HepG2 (cell line): ENCODE measurements around the gene VPS52. TPM values are rescaled to one million over a fixed set of nuclear protein-coding genes. Genes with fewer than 3 reads are reported as not detected.

ENCODE experiments used
- ASH2L ChIP-seq: fragments of 300-600, 200-600 bp; sonication (generic); IDR thresholded peaks from 2 replicates; pipeline ENCODE4 v1.7.0; 2017; ENCODE audit warnings: low read depth, mild to moderate bottlenecking, moderate library complexity, mixed read lengths, low read length; ENCODE audit not compliant: insufficient read length
- ATF6 ChIP-seq: sonication (generic); formaldehyde crosslinking; conservative IDR thresholded peaks from 2 replicates; pipeline ENCODE4 v1.4.0; 2020; ENCODE audit warnings: missing genetic modification reagents
- BRD4 ChIP-seq: sonication (generic); formaldehyde crosslinking; IDR thresholded peaks from 2 replicates; pipeline ENCODE4 v1.4.0; 2020; ENCODE audit warnings: missing genetic modification reagents
- CAMTA2 ChIP-seq: sonication (generic); formaldehyde crosslinking; IDR thresholded peaks from 2 replicates; pipeline ENCODE4 v1.4.0; 2020; ENCODE audit warnings: mild to moderate bottlenecking, missing genetic modification reagents, borderline replicate concordance
- NCOA1 ChIP-seq: sonication (generic); formaldehyde crosslinking; IDR thresholded peaks from 2 replicates; pipeline ENCODE4 v1.9.0; 2021; ENCODE audit warnings: missing genetic modification reagents
- NFIB ChIP-seq: sonication (generic); formaldehyde crosslinking; IDR thresholded peaks from 2 replicates; pipeline ENCODE4 v1.9.0; 2021; ENCODE audit warnings: missing genetic modification reagents, mild to moderate bottlenecking, borderline replicate concordance
- UBTF ChIP-seq: sonication (generic); formaldehyde crosslinking; IDR thresholded peaks from 2 replicates; pipeline ENCODE4 v1.4.0; 2020; ENCODE audit warnings: mild to moderate bottlenecking, missing genetic modification reagents
- ZBTB20 ChIP-seq: sonication (generic); formaldehyde crosslinking; IDR thresholded peaks from 2 replicates; pipeline ENCODE4 v1.8.1; 2023; ENCODE audit warnings: missing genetic modification reagents, low read depth, mild to moderate bottlenecking, borderline replicate concordance
- ZHX1 ChIP-seq: sonication (generic); formaldehyde crosslinking; IDR thresholded peaks from 2 replicates; pipeline ENCODE4 v1.8.1; 2022; ENCODE audit warnings: low read depth, mild to moderate bottlenecking, missing genetic modification reagents
- ZNF326 ChIP-seq: sonication (generic); formaldehyde crosslinking; IDR thresholded peaks from 2 replicates; pipeline ENCODE4 v1.4.0; 2020; ENCODE audit warnings: missing genetic modification reagents, borderline replicate concordance
- ZNF44 ChIP-seq: sonication (generic); formaldehyde crosslinking; IDR thresholded peaks from 2 replicates; pipeline ENCODE4 v1.5.1; 2020; ENCODE audit warnings: mild to moderate bottlenecking, missing genetic modification reagents
- ZNF512B ChIP-seq: sonication (generic); formaldehyde crosslinking; IDR thresholded peaks from 2 replicates; pipeline ENCODE4 v1.5.1; 2020; ENCODE audit warnings: missing genetic modification reagents, mild to moderate bottlenecking, borderline replicate concordance
- ZNF576 ChIP-seq: sonication (generic); formaldehyde crosslinking; IDR thresholded peaks from 2 replicates; pipeline ENCODE4 v1.4.0; 2020; ENCODE audit warnings: mild to moderate bottlenecking, missing genetic modification reagents
- ZNF660 ChIP-seq: sonication (generic); formaldehyde crosslinking; IDR thresholded peaks from 2 replicates; pipeline ENCODE4 v1.5.1; 2020; ENCODE audit warnings: mild to moderate bottlenecking, low read depth, missing genetic modification reagents, borderline replicate concordance
- polyA plus RNA-seq, 8 experiments: library from polyadenylated mRNA; depleted of rRNA in 3 of 8; stranded (reverse) in 7 of 8; unstranded in 1 of 8; fragments of >200 nt; fragmentation: Illumina TruSeq in 4 of 8; extraction: Trizol in 4 of 8; gene quantifications; 2 replicates each; pipeline versions ENCODE4 v1.2.1 to v1.2.3, GENCODE V29; 2011 to 2016; ENCODE audit warnings: low read depth in 4 of 8, missing spikeins in 1 of 8, mixed read lengths in 1 of 8; ENCODE audit not compliant: insufficient read depth in 1 of 8
- total RNA-seq, 5 experiments: library from RNA; depleted of rRNA; stranded (reverse); fragments of >200 nt; fragmentation: Illumina TruSeq; extraction: Trizol; gene quantifications; 2 replicates each; pipeline ENCODE4 v1.2.3, GENCODE V29; 2016; ENCODE audit warnings: low read depth in 1 of 5

The VPS52 gene
- total and polyA plus RNA-seq, 2 of the 13 experiments (the other 11 are each of a cell fraction or from before 2014, with no cell fraction given) = 48.9 to 85.5 TPM

GRCh38 chr6:33317669-33318425, 46.2 kb upstream of the VPS52 start, which contains the start of gene ZBTB22 (continued):
- TF ChIP-seq ZNF512B (no peak), ZNF660 (CRISPR knock-in tag) (no peak), ZNF326 (no peak), ZNF44 (CRISPR knock-in tag) (0 out of 2 replicates have a peak, but pooled peaks have one; percentile 38), ASH2L (peak; percentile 91), ZNF576 (CRISPR knock-in tag) (no peak), UBTF (CRISPR knock-in tag) (peak; percentile 58; the same call in 1 of the 2 replicates), ZHX1 (no peak), BRD4 (no peak), ATF6 (no peak; the same call in 1 of the 2 replicates), NCOA1 (CRISPR knock-in tag) (0 out of 2 replicates have a peak, but pooled peaks have one; percentile 72), ZBTB20 (CRISPR knock-in tag) (no peak; the same call in 1 of the 2 replicates), CAMTA2 (CRISPR knock-in tag) (no peak), NFIB (CRISPR knock-in tag) (no peak)
